Osteoblast (primary cell): ENCODE results near the gene LRFN3. TPM values are rescaled to one million over a fixed set of nuclear protein-coding genes. Genes with fewer than 3 reads are reported as not detected.

Source experiments
- DNase-seq: peaks from one replicate; pipeline ENCODE4 v3.0.0; 2011; ENCODE audit warnings: low spot score, mixed read lengths; ENCODE audit not compliant: insufficient read length; ENCODE audit errors: missing footprints
- H2AFZ ChIP-seq: 2 replicates; pipeline ENCODE4 v1.6.0; 2011; ENCODE audit warnings: mild to moderate bottlenecking, low read length
- H3K27ac ChIP-seq: 2 replicates; pipeline ENCODE4 v1.5.1; 2011; ENCODE audit warnings: mild to moderate bottlenecking, low read depth, low read length, moderate library complexity
- H3K27me3 ChIP-seq: 2 replicates; pipeline ENCODE4 v1.6.0; 2012; ENCODE audit warnings: mild to moderate bottlenecking, control low read depth, inconsistent platforms, low read length, moderate library complexity; ENCODE audit not compliant: insufficient read depth
- H3K36me3 ChIP-seq: 2 replicates; pipeline ENCODE4 v1.5.1; 2011; ENCODE audit warnings: mild to moderate bottlenecking, low read length, control low read depth, moderate library complexity; ENCODE audit not compliant: insufficient read depth
- H3K4me1 ChIP-seq: 2 replicates; pipeline ENCODE4 v1.5.1; 2011; ENCODE audit warnings: mild to moderate bottlenecking, low read length, control low read depth, moderate library complexity; ENCODE audit not compliant: insufficient read depth
- H3K4me2 ChIP-seq: 2 replicates; pipeline ENCODE4 v1.6.0; 2011; ENCODE audit warnings: mild to moderate bottlenecking, low read length; ENCODE audit not compliant: insufficient read depth
- H3K4me3 ChIP-seq: fragments of 200-600 bp; sonication (generic); 3 replicates; pipeline ENCODE4 v1.5.1; 2012; ENCODE audit warnings: mild to moderate bottlenecking, low read length, inconsistent platforms; ENCODE audit not compliant: insufficient read depth
- H3K79me2 ChIP-seq: 2 replicates; pipeline ENCODE4 v1.6.0; 2012; ENCODE audit warnings: mild to moderate bottlenecking, low read length, control low read depth, inconsistent platforms; ENCODE audit not compliant: insufficient read depth
- H3K9me3 ChIP-seq: 2 replicates; pipeline ENCODE4 v1.5.1; 2011; ENCODE audit warnings: low read depth, low read length, control low read depth
- H4K20me1 ChIP-seq: 2 replicates; pipeline ENCODE4 v1.6.0; 2012; ENCODE audit warnings: mild to moderate bottlenecking, low read length, control low read depth; ENCODE audit not compliant: insufficient read depth
- CTCF ChIP-seq: IDR thresholded peaks from 2 replicates; pipeline ENCODE4 v1.5.1; 2011; ENCODE audit warnings: mild to moderate bottlenecking, low read depth, low read length, moderate library complexity; ENCODE audit errors: extremely low read depth
- total RNA-seq: library from RNA; depleted of rRNA; stranded (reverse); fragments of >200 nt; gene quantifications from 2 replicates; pipeline ENCODE4 v1.2.3, GENCODE V29; 2012

The LRFN3 gene
- total RNA-seq, 1 donor = 6.9 TPM

GRCh38 chr19:35986111-35986510 lies 49.9 kb downstream of the LRFN3 start:
- no peak for TF ChIP-seq CTCF
- H3K27ac ChIP-seq = no peak overlapping the region
- H3K79me2 ChIP-seq = no peaks in the 10 kb centered on the region
- H3K9me3 ChIP-seq = peaks cover 2% of the 10 kb centered on the region
- no peaks in the 10 kb centered on the region for H3K36me3 ChIP-seq
- DNase-seq = no peak
- H3K4me3 ChIP-seq = no peak overlapping the region
- no peak overlapping the region for H2AFZ ChIP-seq
- H3K4me1 ChIP-seq = no peaks in the 10 kb centered on the region
- no peaks in the 10 kb centered on the region for H4K20me1 ChIP-seq
- no peak overlapping the region for H3K4me2 ChIP-seq
- H3K27me3 ChIP-seq = peaks cover 22% of the 10 kb centered on the region

GRCh38 chr19:35986664-35987570 lies 50.7 kb downstream of the LRFN3 start:
- Histone ChIP-seq H4K20me1 (no peaks in the 10 kb centered on the region), H3K36me3 (no peaks in the 10 kb centered on the region), H2AFZ (no peak overlapping the region), H3K4me2 (no peak overlapping the region), H3K27ac (no peak overlapping the region), H3K9me3 (peaks cover 2% of the 10 kb centered on the region), H3K4me1 (no peaks in the 10 kb centered on the region), H3K79me2 (no peaks in the 10 kb centered on the region), H3K27me3 (peaks cover 22% of the 10 kb centered on the region), H3K4me3 (peak overlapping the region; percentile 33)
- peak; percentile 85 for DNase-seq
- no peak for TF ChIP-seq CTCF

GRCh38 chr19:35987571-35987896 lies 51.4 kb downstream of the LRFN3 start:
- no peak for TF ChIP-seq CTCF
- Histone ChIP-seq H3K4me3 (no peak overlapping the region), H3K36me3 (no peaks in the 10 kb centered on the region), H3K27ac (no peak overlapping the region), H3K4me1 (no peaks in the 10 kb centered on the region), H2AFZ (no peak overlapping the region), H3K27me3 (peaks cover 22% of the 10 kb centered on the region), H3K79me2 (no peaks in the 10 kb centered on the region), H4K20me1 (no peaks in the 10 kb centered on the region), H3K9me3 (peaks cover 2% of the 10 kb centered on the region), H3K4me2 (no peak overlapping the region)
- no peak for DNase-seq

- H3K4me1 ChIP-seq = no peaks in the 10 kb centered on the region
- DNase-seq = no peak
- no peak overlapping the region for H3K4me3 ChIP-seq
- no peak for TF ChIP-seq CTCF
- no peaks in the 10 kb centered on the region for H4K20me1 ChIP-seq
- H2AFZ ChIP-seq = no peak overlapping the region
- peaks cover 22% of the 10 kb centered on the region for H3K27me3 ChIP-seq
- peaks cover 2% of the 10 kb centered on the region for H3K9me3 ChIP-seq
- H3K79me2 ChIP-seq = no peaks in the 10 kb centered on the region
- H3K4me2 ChIP-seq = no peak overlapping the region
- no peaks in the 10 kb centered on the region for H3K36me3 ChIP-seq
- no peak overlapping the region for H3K27ac ChIP-seq
Observed at GRCh38 chr19:35988824-35989223, 52.6 kb downstream of the LRFN3 start.
